SKM-1 treated with dmso at 0.1 percent for 144 hours (cell line): ENCODE measurements around the gene ZBTB33.

Experiments
- DNase-seq: peaks from one replicate; lab custom pipeline; 2025; ENCODE audit not compliant: unreplicated experiment; lab: John Stamatoyannopoulos, UW

Gene ZBTB33

GRCh38 chrX:120304256-120304655 is 53.6 kb downstream of the ZBTB33 start:
- DNase-seq = no peak

GRCh38 chrX:120305531-120306141 is 55.0 kb downstream of the ZBTB33 start:
- no peak for DNase-seq

GRCh38 chrX:120306630-120307029 is 56.0 kb downstream of the ZBTB33 start:
- DNase-seq = no peak
